ENCODE results near the gene CFD. TPM values are rescaled to one million over a fixed set of nuclear protein-coding genes. Genes with fewer than 3 reads are reported as not detected.

The CFD gene
- total RNA-seq, 4 donors from 2014 or later, result 3.2 to 233 (median 50.2) TPM

DNA sequence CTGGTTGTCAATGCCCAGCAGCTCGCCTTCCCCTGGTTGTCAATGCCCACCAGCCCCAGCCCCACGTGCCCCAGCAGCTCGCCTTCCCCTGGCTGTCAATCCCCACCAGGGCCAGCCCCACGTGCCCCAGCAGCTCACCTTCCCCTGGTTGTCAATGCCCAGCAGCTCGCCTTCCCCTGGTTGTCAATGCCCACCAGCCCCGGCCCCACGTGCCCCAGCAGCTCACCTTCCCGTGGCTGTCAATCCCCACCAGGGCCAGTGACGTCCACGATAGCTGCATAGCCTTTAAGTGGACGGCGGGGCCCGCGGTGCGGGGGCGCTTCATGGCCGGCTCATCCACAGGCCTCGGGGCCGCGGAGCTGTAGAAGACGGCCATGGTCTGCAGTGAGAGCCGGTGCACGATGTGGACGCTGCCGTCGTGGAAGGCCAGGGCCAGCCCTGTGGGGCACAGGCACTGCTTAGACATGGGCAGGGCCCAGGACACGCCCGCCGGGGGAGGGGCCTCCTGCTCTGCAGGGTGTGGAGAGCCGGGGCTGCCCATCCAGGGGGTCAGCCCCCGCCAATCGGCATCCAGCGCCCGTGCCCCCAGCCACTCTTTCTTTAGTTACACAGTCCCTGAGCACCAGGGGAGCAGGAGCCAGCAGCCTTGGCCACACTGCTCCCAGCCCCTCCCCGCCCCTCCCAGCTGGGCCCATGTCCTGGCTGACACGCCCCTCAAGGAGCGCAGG lies 20.4 kb downstream of the CFD start:
- no peaks in the 10 kb centered on the region for H3K9me3 ChIP-seq
- no peaks in the 10 kb centered on the region for H3K4me1 ChIP-seq
- no peaks in the 10 kb centered on the region for H3K36me3 ChIP-seq
- H3K4me3 ChIP-seq, result no peak overlapping the region
- no peak overlapping the region for H3K27ac ChIP-seq
- no peaks in the 10 kb centered on the region for H3K27me3 ChIP-seq
- TF ChIP-seq POLR2A (IDR thresholded peaks at IDR 0.05), result no peak
- TF ChIP-seq, protein P1, sequence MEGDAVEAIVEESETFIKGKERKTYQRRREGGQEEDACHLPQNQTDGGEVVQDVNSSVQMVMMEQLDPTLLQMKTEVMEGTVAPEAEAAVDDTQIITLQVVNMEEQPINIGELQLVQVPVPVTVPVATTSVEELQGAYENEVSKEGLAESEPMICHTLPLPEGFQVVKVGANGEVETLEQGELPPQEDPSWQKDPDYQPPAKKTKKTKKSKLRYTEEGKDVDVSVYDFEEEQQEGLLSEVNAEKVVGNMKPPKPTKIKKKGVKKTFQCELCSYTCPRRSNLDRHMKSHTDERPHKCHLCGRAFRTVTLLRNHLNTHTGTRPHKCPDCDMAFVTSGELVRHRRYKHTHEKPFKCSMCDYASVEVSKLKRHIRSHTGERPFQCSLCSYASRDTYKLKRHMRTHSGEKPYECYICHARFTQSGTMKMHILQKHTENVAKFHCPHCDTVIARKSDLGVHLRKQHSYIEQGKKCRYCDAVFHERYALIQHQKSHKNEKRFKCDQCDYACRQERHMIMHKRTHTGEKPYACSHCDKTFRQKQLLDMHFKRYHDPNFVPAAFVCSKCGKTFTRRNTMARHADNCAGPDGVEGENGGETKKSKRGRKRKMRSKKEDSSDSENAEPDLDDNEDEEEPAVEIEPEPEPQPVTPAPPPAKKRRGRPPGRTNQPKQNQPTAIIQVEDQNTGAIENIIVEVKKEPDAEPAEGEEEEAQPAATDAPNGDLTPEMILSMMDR (IDR thresholded peaks at IDR 0.05), result no peak
- no peak for DNase-seq
- intact Hi-C loops (cut with DNase I; ENCODE audit: low total_unique reads), result no loop called here

DNA sequence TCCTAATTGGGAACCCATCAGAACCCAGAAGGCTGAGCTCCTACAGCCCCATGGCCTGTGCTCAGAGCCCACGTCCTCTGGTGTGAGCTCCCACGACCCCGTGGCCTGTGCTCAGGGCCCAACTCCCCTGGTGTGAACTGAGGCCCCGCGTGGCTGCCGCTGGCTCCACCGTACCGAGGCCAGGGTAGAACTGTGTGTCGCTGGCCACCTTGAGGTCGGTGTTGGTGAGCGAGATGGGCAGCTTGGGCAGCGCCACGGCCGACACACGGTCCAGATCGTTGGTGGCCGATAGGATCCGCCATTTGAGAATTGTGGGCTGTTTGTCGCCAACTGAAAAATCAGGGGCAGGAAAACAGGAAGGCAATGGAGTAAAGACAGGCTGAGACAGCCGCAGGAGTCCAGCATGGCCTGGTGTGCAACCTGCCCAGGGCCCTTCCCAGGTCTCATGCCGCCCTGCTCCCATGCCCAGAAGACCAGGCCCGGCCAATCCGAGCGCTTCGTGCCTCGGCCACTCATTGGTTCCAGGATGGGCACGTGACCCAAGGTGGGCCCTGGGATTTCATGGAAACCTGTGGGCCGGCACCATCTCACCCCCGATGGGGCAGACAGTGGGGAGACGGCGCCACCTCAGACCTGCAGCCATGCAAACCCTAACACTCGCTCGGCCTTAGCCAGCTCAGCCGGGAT lies 22.1 kb downstream of the CFD start:
- intact Hi-C loops (cut with DNase I; ENCODE audit: low total_unique reads), result no loop called here
- H3K27ac ChIP-seq, result no peak overlapping the region
- H3K9me3 ChIP-seq, result no peaks in the 10 kb centered on the region
- H3K36me3 ChIP-seq, result no peaks in the 10 kb centered on the region
- no peak overlapping the region for H3K4me3 ChIP-seq
- TF ChIP-seq POLR2A (IDR thresholded peaks at IDR 0.05), result no peak
- TF ChIP-seq, protein P1 (IDR thresholded peaks at IDR 0.05), result no peak
- no peaks in the 10 kb centered on the region for H3K27me3 ChIP-seq
- no peaks in the 10 kb centered on the region for H3K4me1 ChIP-seq
- DNase-seq, result no peak

DNA sequence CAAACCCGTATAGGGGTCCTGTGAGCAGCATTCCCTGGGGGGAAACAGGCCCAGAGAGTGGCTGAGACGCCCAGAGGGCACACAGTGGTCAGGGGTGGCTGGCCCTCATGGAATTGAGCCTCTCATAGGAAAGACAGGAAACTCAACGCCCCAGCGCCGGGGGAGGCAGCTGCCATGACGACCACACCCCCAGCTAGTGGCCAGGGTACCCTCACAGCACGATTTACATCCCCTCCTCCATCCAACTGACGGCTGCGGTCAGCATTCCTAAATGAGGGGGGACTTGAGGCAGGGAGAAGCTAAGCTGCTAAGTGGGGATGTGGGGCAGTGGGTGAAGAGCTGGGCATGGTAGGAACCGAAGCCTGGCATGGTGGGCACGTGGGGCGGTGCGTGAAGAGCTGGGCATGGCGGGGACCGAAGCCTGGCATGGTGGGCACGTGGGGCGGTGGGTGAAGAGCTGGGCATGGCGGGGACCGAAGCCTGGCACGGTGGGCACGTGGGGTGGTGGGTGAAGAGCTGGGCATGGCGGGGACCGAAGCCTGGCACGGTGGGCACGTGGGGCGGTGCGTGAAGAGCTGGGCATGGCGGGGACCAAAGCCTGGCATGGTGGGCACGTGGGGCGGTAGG lies 23.5 kb downstream of the CFD start:
- no peaks in the 10 kb centered on the region for H3K36me3 ChIP-seq
- TF ChIP-seq, protein P1 (IDR thresholded peaks at IDR 0.05), result no peak
- TF ChIP-seq POLR2A (IDR thresholded peaks at IDR 0.05), result no peak
- no peaks in the 10 kb centered on the region for H3K9me3 ChIP-seq
- intact Hi-C loops (cut with DNase I; ENCODE audit: low total_unique reads), result no loop called here
- no peaks in the 10 kb centered on the region for H3K27me3 ChIP-seq
- no peak for DNase-seq
- H3K4me1 ChIP-seq, result no peaks in the 10 kb centered on the region
- no peak overlapping the region for H3K27ac ChIP-seq
- H3K4me3 ChIP-seq, result no peak overlapping the region

DNA sequence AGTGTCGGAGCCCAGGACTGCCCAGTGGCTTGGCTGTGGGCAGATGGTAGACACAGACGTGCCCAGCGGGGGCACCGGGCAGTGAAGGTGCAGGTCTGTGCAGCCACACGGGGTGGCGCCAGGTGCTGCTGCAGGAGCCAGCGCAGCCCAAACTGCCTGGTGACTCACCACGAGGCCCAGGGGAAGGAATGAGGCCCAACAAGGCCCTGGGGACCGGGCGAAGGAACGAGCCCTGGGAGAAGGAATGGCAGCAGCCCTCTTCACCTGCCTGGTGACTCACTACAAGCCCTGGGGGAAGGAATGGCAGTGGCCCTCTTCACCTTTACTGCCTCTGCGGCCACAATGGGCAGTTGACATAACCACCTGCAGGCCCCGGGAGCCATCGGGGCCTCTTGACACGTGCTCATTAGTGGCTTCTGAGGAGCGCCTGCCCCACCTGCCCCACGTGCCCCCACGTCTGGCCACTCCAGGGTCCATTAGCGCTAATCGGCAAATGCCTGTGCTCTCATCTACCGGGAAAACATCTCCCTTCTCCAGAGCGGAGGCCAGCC lies 24.3 kb downstream of the CFD start:
- no peak for DNase-seq
- no peaks in the 10 kb centered on the region for H3K4me1 ChIP-seq
- no peak for TF ChIP-seq POLR2A (IDR thresholded peaks at IDR 0.05)
- TF ChIP-seq, protein P1 (IDR thresholded peaks at IDR 0.05), result no peak
- H3K27ac ChIP-seq, result no peak overlapping the region
- H3K4me3 ChIP-seq, result no peak overlapping the region
- no peaks in the 10 kb centered on the region for H3K36me3 ChIP-seq
- no peaks in the 10 kb centered on the region for H3K27me3 ChIP-seq
- intact Hi-C loops (cut with DNase I; ENCODE audit: low total_unique reads), result no loop called here
- no peaks in the 10 kb centered on the region for H3K9me3 ChIP-seq
